GM18858 (cell line): ENCODE data around the gene SPSB3.
A peak's percentile ranks its signal among the peaks of the same experiment; 100 is the strongest.

ENCODE experiments used
- ATAC-seq: cut with Tn5 transposase; IDR thresholded peaks from one replicate; pipeline ENCODE4 v1.9.1; 2021; ENCODE audit not compliant: unreplicated experiment

SPSB3 gene

GRCh38 chr16:1790261-1790610 is 7.9 kb upstream of the SPSB3 start:
- no peak for ATAC-seq

GRCh38 chr16:1789643-1790045 is 7.3 kb upstream of the SPSB3 start:
- ATAC-seq, result no peak

GRCh38 chr16:1788708-1789100 is 6.3 kb upstream of the SPSB3 start:
- ATAC-seq, result no peak

- no peak for ATAC-seq
Observed at GRCh38 chr16:1788095-1788707, 5.8 kb upstream of the SPSB3 start.

- ATAC-seq, result no peak
Observed at GRCh38 chr16:1787322-1788094, 5.1 kb upstream of the SPSB3 start.

GRCh38 chr16:1787056-1787321 is 4.6 kb upstream of the SPSB3 start:
- ATAC-seq, result no peak

- no peak for ATAC-seq
Observed at GRCh38 chr16:1786242-1787055, 4.1 kb upstream of the SPSB3 start.

- ATAC-seq, result no peak
Observed at GRCh38 chr16:1785846-1786170, 3.4 kb upstream of the SPSB3 start.

- no peak for ATAC-seq
Observed at GRCh38 chr16:1784977-1785845, 2.8 kb upstream of the SPSB3 start.

GRCh38 chr16:1781758-1782407 is 488 bp downstream of the SPSB3 start:
- peak; percentile 9 for ATAC-seq

GRCh38 chr16:1781254-1781653 is 1.1 kb downstream of the SPSB3 start:
- no peak for ATAC-seq

- no peak for ATAC-seq
Observed at GRCh38 chr16:1780677-1781072, 1.7 kb downstream of the SPSB3 start.

- ATAC-seq, result no peak
Observed at GRCh38 chr16:1779741-1780676, 2.4 kb downstream of the SPSB3 start.

- ATAC-seq, result no peak
Observed at GRCh38 chr16:1779234-1779701, 3.1 kb downstream of the SPSB3 start.

- no peak for ATAC-seq
Observed at GRCh38 chr16:1778200-1779179, 3.9 kb downstream of the SPSB3 start.

GRCh38 chr16:1777375-1778199 is 4.8 kb downstream of the SPSB3 start:
- no peak for ATAC-seq

- no peak for ATAC-seq
Observed at GRCh38 chr16:1776991-1777374, 5.4 kb downstream of the SPSB3 start.

- no peak for ATAC-seq
Observed at GRCh38 chr16:1776672-1776955, 5.8 kb downstream of the SPSB3 start.
